PFSK-1 (cell line): ENCODE results near the gene DEGS2.

Experiments
- FOXP2 ChIP-seq: optimal IDR thresholded peaks from 2 replicates; pipeline ENCODE3; 2011; ENCODE audit warnings: borderline replicate concordance, control low read depth, inconsistent platforms; ENCODE audit not compliant: insufficient read depth; ENCODE audit errors: extremely low read length, extremely low read depth
- POLR2AphosphoS5 ChIP-seq: IDR thresholded peaks from 2 replicates; pipeline ENCODE4 v1.6.1; 2012; ENCODE audit warnings: low read depth, mild to moderate bottlenecking, control low read depth, low read length, moderate library complexity
- SIN3A ChIP-seq: IDR thresholded peaks from 2 replicates; pipeline ENCODE4 v1.6.1; 2012; ENCODE audit warnings: mild to moderate bottlenecking, low read length, moderate library complexity, borderline replicate concordance; ENCODE audit not compliant: insufficient read depth
- TAF1 ChIP-seq: IDR thresholded peaks from 2 replicates; pipeline ENCODE4 v1.6.1; 2012; ENCODE audit warnings: low read length, control low read depth, borderline replicate concordance; ENCODE audit not compliant: insufficient read depth
- TF ChIP-seq, protein P1 (sequence below), 2 experiments: IDR thresholded peaks; 2 replicates each; pipeline versions ENCODE4 v1.6.1 to v1.8.0; 2011 to 2012; ENCODE audit warnings: low read depth in 2 of 2, low read length in 2 of 2, control low read depth in 1 of 2, inconsistent platforms in 1 of 2, mild to moderate bottlenecking in 1 of 2, moderate library complexity in 1 of 2; ENCODE audit not compliant: insufficient read depth in 1 of 2

DEGS2 gene

DNA sequence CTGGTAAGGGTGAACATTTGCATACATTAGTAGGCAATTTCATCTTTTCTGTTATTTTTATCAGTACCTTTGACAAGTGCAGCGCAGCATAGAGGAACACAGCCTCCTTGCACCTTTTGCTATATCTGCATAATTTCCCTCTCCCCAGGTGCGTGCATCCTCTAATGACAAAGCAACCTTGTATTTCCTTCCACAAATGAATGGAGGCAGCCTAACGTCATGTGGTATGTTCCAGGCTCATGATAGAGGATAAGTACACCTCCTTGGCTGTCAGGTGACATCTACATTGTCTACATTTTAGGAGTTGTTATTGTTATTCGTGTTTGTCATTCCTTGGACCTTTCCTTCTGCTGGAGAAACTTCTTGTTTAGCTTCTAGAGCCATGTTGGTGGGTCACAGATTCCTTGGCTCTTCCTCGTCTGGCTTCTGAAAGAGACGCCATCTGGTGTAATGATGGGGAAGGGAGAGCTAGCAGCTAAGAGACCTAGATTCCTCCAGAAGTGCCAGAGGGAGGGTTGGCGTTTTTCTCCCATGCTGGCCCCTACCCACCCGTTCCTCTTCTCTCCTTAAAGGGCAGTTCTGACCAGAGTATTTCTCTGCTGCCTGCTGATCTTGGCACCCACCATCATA lies 57.2 kb downstream of the DEGS2 start:
- TF ChIP-seq POLR2AphosphoS5, result no peak
- no peak for TF ChIP-seq FOXP2
- TF ChIP-seq, protein P1, sequence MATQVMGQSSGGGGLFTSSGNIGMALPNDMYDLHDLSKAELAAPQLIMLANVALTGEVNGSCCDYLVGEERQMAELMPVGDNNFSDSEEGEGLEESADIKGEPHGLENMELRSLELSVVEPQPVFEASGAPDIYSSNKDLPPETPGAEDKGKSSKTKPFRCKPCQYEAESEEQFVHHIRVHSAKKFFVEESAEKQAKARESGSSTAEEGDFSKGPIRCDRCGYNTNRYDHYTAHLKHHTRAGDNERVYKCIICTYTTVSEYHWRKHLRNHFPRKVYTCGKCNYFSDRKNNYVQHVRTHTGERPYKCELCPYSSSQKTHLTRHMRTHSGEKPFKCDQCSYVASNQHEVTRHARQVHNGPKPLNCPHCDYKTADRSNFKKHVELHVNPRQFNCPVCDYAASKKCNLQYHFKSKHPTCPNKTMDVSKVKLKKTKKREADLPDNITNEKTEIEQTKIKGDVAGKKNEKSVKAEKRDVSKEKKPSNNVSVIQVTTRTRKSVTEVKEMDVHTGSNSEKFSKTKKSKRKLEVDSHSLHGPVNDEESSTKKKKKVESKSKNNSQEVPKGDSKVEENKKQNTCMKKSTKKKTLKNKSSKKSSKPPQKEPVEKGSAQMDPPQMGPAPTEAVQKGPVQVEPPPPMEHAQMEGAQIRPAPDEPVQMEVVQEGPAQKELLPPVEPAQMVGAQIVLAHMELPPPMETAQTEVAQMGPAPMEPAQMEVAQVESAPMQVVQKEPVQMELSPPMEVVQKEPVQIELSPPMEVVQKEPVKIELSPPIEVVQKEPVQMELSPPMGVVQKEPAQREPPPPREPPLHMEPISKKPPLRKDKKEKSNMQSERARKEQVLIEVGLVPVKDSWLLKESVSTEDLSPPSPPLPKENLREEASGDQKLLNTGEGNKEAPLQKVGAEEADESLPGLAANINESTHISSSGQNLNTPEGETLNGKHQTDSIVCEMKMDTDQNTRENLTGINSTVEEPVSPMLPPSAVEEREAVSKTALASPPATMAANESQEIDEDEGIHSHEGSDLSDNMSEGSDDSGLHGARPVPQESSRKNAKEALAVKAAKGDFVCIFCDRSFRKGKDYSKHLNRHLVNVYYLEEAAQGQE (IDR thresholded peaks at IDR 0.05; ENCODE audit: insufficient read depth in 1 of 2, low read depth in 2 of 2, low read length in 2 of 2), result no peak
- no peak for TF ChIP-seq TAF1
- TF ChIP-seq SIN3A, result no peak

DNA sequence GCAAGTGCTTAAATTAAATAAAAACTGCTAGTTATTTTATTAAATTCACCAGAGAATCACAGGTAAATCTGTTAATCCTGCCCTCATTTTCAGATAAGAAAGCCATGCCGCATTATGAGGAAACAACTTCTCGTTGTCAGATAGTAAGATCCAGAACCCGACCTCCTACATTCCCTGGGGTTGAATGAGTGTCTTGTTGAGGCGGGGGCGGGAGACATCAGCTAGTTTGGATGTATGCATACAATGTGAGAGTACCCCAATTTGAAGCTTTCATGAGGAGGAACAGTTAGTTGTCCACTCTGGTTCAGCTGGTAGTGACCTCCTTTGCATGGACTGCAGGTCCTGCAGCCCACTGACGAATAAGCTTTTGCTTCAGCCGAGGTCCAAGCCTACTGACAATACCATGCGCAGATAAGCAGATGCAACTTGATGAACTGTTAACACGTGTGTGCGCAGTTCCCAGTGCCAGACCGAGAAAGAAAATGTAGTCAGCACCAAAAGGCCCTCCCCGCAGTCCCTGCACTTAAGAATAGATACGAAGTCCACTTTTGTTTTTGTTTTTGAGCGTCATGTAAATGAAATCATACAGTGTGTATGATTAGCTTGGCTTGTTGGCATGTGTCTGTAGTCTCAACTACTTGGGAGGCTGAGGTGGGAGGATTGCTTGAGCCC lies 59.3 kb downstream of the DEGS2 start:
- TF ChIP-seq, protein P1 (IDR thresholded peaks at IDR 0.05; ENCODE audit: insufficient read depth in 1 of 2, low read depth in 2 of 2, low read length in 2 of 2), result no peak
- TF ChIP-seq SIN3A (no peak), TAF1 (no peak), FOXP2 (no peak), POLR2AphosphoS5 (no peak)

DNA sequence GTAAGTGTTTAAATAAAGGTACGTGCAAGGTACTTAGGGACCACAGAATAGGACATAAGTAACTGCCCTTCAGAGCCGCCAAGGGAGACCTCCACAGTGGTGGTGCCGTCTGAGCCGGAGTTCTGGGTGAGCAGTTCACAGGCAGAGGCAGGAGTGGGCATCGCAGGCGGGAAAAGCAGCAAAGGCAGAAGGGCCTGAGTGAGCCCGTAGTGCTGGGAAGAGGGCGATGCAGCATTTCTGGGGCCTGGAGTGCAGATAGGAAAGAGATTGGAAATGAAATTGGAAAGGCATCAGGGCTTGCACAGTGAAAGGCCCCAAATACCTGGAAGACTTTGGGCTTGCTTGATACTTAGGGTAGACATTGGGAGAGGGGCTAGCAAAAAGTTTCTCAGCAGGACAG lies 61.3 kb downstream of the DEGS2 start:
- TF ChIP-seq FOXP2 (no peak), TAF1 (no peak), POLR2AphosphoS5 (no peak), SIN3A (no peak)
- TF ChIP-seq, protein P1 (IDR thresholded peaks at IDR 0.05; ENCODE audit: insufficient read depth in 1 of 2, low read depth in 2 of 2, low read length in 2 of 2), result no peak

DNA sequence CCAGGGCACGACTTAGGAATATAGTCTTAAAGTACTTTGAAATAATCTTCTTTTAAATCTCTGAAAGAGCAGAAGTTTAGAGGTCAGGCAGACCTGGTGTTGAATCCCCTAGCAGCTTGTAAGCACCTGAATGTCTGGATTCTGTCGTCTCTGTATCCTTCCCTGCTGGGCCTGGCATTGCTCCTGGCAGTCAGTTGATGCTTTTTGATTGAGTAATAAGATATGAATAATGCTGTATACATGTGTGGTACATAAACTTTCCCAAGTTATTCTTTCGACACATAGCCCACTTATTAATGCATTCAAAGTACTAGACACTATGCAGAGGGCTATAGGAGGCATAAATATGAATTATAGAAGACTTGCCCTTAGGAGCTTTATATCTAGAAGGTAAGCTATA lies 62.8 kb downstream of the DEGS2 start:
- TF ChIP-seq TAF1 (no peak), POLR2AphosphoS5 (no peak), FOXP2 (no peak), SIN3A (no peak)
- TF ChIP-seq, protein P1 (IDR thresholded peaks at IDR 0.05; ENCODE audit: insufficient read depth in 1 of 2, low read depth in 2 of 2, low read length in 2 of 2), result no peak
